NCI-H1105 (cell line): ENCODE results near the gene NGEF.

ENCODE experiments used
- DNase-seq: peaks from one replicate; lab custom pipeline; 2025; lab: John Stamatoyannopoulos, UW

The NGEF gene

GRCh38 chr2:233044974-233045605 is 32.0 kb upstream of the NGEF start:
- DNase-seq: no peak

- no peak for DNase-seq
Observed at GRCh38 chr2:233042549-233042948, 29.5 kb upstream of the NGEF start.

GRCh38 chr2:233041722-233042323 is 28.8 kb upstream of the NGEF start:
- DNase-seq: no peak

- DNase-seq: no peak
Observed at GRCh38 chr2:233040571-233040970, 27.5 kb upstream of the NGEF start.

GRCh38 chr2:233039846-233040530 is 26.9 kb upstream of the NGEF start:
- no peak for DNase-seq

GRCh38 chr2:233039212-233039845 is 26.3 kb upstream of the NGEF start:
- no peak for DNase-seq

GRCh38 chr2:233037078-233037477 is 24.0 kb upstream of the NGEF start:
- DNase-seq: no peak

- DNase-seq: no peak
Observed at GRCh38 chr2:233036162-233036838, 23.2 kb upstream of the NGEF start.

GRCh38 chr2:233035426-233036161 is 22.5 kb upstream of the NGEF start:
- no peak for DNase-seq

- DNase-seq: no peak
Observed at GRCh38 chr2:233034091-233034882, 21.2 kb upstream of the NGEF start.

GRCh38 chr2:233033672-233034071 is 20.6 kb upstream of the NGEF start:
- no peak for DNase-seq

- DNase-seq: no peak
Observed at GRCh38 chr2:233032551-233033320, 19.7 kb upstream of the NGEF start, which contains the start of gene NEU2. Gene NEU2, plus strand, starts transcription at chr2:233032672. Its CDS starts 0 bp downstream, at chr2:233032672.

- DNase-seq: no peak
Observed at GRCh38 chr2:233031556-233032500, 18.8 kb upstream of the NGEF start.

GRCh38 chr2:233029321-233029720 is 16.3 kb upstream of the NGEF start:
- DNase-seq: no peak

GRCh38 chr2:233026198-233026813 is 13.2 kb upstream of the NGEF start:
- no peak for DNase-seq

- DNase-seq: no peak
Observed at GRCh38 chr2:233025706-233026105, 12.7 kb upstream of the NGEF start.

- DNase-seq: no peak
Observed at GRCh38 chr2:233023761-233024410, 10.8 kb upstream of the NGEF start.
